ENCODE results near the gene FHIT.

GRCh38 chr3:61194892-61195538, 56.2 kb downstream of the FHIT start:
- TF ChIP-seq CTCF (IDR thresholded peaks at IDR 0.05 in 4 of 5, conservative IDR thresholded peaks at IDR 0.05 in 1 of 5): no peak
- TF ChIP-seq POLR2A (IDR thresholded peaks at IDR 0.05): no peak
